ENCODE data around the gene NBEA.

The NBEA gene

DNA sequence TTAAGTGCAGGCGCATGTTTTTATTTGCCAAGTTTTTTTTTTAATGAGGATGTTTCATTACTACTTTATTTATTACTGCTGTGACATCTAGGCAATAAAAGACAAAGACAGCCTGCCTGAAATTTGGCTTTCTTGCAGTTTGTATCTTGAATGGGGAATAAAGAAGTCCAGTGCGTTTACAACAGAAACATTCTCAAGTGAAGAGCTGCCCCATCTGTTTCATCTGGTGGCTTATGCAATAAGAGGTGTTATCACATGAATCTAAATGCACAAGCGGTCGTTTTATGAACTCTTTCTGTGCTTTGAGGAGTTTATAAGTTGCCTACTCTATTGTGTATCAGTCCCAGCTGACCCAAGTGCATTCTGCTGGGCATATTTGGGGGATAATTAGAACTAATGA lies 547.0 kb downstream of the NBEA start:
- no peak overlapping the region for H3K27ac ChIP-seq
- TF ChIP-seq, protein P1, sequence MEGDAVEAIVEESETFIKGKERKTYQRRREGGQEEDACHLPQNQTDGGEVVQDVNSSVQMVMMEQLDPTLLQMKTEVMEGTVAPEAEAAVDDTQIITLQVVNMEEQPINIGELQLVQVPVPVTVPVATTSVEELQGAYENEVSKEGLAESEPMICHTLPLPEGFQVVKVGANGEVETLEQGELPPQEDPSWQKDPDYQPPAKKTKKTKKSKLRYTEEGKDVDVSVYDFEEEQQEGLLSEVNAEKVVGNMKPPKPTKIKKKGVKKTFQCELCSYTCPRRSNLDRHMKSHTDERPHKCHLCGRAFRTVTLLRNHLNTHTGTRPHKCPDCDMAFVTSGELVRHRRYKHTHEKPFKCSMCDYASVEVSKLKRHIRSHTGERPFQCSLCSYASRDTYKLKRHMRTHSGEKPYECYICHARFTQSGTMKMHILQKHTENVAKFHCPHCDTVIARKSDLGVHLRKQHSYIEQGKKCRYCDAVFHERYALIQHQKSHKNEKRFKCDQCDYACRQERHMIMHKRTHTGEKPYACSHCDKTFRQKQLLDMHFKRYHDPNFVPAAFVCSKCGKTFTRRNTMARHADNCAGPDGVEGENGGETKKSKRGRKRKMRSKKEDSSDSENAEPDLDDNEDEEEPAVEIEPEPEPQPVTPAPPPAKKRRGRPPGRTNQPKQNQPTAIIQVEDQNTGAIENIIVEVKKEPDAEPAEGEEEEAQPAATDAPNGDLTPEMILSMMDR (conservative IDR thresholded peaks at IDR 0.05) = no peak
- TF ChIP-seq ZFX (IDR thresholded peaks at IDR 0.05) = no peak

DNA sequence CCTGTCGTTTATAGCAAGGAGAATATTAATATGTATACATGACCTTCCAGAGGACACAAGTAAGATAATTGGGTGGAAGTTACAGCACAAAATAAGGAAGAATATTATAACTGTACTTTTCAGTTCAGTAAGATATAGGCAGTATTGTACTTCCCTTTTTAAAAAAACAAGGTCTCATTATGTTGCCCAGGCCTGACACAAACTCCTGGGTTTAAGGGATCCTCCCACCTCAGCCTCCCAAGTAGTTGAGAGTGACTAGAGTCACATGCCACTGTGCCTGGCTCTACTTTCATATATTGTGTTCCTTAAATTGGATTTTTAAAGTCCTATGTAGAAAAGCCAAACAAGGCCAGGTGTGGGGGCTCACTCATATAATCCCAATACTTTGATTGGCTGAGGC lies 553.9 kb downstream of the NBEA start:
- no peak overlapping the region for H3K27ac ChIP-seq
- TF ChIP-seq, protein P1 (conservative IDR thresholded peaks at IDR 0.05) = no peak
- TF ChIP-seq ZFX (IDR thresholded peaks at IDR 0.05) = no peak

DNA sequence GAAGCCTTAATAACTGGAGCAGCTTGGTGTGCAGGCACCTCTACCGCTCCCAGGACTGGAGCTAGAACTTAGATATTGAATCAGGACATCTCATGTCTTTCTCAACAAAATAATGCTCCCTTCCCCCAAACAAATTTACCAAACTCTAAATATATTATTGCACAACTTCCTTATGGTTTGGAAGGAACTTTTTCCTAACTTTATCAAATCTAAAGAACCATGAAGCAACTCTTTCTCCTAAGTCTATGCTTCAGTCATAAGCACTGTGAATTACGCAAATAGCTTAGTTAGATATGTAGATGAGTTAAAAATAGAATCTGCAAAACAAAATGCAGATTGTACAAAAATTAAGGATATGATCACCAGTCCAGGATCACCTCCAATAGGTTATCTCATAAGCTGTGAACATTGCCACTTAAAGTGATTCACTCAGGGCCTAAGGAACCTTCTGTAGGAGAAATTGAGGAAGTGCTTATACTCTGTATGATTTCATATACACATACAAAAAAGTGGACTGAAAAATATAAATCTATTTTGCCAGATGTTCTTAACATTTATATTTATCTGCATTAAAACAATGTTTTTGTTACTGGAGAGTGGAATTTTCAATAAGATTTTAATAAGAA lies 554.8 kb downstream of the NBEA start:
- H3K27ac ChIP-seq = no peak overlapping the region
- TF ChIP-seq, protein P1 (conservative IDR thresholded peaks at IDR 0.05) = no peak
- no peak for TF ChIP-seq ZFX (IDR thresholded peaks at IDR 0.05)

DNA sequence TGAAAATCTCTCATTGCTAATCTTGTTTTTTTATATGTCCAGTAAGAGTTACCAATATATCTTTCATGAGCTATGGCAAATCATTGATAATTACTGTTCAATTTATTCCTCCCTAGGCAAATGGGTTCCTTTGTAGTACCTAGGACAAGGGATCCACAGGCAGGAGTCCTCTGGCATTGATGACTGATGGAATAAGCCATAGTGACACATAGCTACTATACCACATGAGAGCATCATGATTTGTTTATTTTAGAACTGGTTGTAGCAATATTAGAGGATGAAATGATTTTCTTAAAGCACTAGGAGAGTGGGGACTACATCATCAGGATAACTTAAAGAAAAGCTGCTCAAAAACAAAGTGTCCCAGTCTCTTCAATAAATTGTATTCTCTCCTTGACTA lies 556.2 kb downstream of the NBEA start:
- no peak for TF ChIP-seq ZFX (IDR thresholded peaks at IDR 0.05)
- TF ChIP-seq, protein P1 (conservative IDR thresholded peaks at IDR 0.05) = no peak
- no peak overlapping the region for H3K27ac ChIP-seq

DNA sequence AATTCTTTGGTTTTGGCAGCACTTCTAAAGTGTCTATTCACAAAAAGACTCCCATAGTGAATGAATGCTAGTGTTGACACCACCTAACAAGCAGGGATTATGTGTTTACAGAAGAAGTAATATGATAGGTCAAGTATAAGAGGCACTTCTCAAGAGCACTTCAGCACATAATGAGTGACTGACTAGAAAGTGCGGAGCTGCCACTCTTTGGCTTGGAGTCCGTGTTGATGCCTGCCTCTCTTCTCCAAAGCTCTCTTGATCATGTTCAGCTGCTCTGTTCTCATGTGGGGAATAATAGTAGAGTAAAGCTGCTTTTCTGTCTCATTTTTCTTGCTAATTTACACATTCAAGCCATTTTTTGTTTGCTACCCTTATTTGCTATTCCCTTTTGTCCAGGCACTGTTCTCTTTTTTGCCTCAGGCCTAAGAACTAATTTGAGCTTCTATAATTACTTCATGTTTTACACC lies 557.2 kb downstream of the NBEA start:
- TF ChIP-seq, protein P1 (conservative IDR thresholded peaks at IDR 0.05) = no peak
- H3K27ac ChIP-seq = no peak overlapping the region

DNA sequence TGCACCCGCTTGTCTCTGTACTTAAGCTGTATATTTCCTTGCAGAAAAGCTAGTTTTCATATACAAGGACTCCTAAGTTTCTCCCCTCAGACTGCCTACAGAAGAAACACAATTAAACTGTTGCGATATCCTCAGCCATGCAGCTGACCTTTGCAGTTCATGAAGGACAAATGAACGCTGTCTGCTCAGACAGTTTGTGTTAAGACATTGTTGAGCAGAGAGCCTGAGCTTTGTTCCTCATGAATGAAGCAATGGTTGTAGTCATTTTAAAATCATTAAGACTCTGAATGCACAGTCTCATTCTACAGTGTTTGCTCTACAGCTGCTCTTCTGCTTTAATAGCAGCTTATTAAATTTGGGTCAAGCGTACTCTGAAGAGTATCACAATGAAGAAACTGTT lies 557.6 kb downstream of the NBEA start:
- H3K27ac ChIP-seq = no peak overlapping the region
- TF ChIP-seq ZFX (IDR thresholded peaks at IDR 0.05) = no peak
- TF ChIP-seq, protein P1 (conservative IDR thresholded peaks at IDR 0.05) = no peak

DNA sequence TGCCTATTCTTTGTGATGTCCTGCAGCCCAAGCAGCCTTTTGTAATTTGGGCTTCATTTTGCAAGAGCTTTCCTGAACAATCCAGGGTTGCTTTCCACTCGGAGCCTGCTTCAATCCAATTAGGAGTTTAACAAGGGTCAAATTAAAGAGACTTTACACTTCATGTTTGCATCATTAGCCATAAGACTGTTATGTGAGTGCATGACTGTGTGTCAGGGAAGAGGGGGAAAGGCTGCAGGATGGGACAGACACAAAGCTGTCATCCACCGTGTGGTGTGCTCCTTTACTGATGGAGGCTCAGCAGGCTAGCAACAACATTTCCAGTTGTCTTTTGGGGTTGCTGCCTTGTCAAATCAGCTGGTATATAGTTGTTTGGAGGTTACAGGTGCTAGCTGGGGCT lies 558.1 kb downstream of the NBEA start:
- no peak overlapping the region for H3K27ac ChIP-seq
- no peak for TF ChIP-seq ZFX (IDR thresholded peaks at IDR 0.05)
- TF ChIP-seq, protein P1 (conservative IDR thresholded peaks at IDR 0.05) = no peak
